ENCODE measurements around the gene AHCYL2.

Gene AHCYL2

GRCh38 chr7:129454249-129454551 lies 229.4 kb downstream of the AHCYL2 start:
- no peak overlapping the region for H3K4me3 ChIP-seq (ENCODE audit: low read depth, low read length)
- no peak for DNase-seq (ENCODE audit: low read depth)
- TF ChIP-seq, protein P1, sequence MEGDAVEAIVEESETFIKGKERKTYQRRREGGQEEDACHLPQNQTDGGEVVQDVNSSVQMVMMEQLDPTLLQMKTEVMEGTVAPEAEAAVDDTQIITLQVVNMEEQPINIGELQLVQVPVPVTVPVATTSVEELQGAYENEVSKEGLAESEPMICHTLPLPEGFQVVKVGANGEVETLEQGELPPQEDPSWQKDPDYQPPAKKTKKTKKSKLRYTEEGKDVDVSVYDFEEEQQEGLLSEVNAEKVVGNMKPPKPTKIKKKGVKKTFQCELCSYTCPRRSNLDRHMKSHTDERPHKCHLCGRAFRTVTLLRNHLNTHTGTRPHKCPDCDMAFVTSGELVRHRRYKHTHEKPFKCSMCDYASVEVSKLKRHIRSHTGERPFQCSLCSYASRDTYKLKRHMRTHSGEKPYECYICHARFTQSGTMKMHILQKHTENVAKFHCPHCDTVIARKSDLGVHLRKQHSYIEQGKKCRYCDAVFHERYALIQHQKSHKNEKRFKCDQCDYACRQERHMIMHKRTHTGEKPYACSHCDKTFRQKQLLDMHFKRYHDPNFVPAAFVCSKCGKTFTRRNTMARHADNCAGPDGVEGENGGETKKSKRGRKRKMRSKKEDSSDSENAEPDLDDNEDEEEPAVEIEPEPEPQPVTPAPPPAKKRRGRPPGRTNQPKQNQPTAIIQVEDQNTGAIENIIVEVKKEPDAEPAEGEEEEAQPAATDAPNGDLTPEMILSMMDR (IDR thresholded peaks at IDR 0.05; ENCODE audit: insufficient read depth, low read depth, low read length, missing control alignments), result no peak

GRCh38 chr7:129456421-129456820 lies 231.6 kb downstream of the AHCYL2 start:
- H3K4me3 ChIP-seq (ENCODE audit: low read depth, low read length), result no peak overlapping the region
- no peak for DNase-seq (ENCODE audit: low read depth)
- TF ChIP-seq, protein P1 (IDR thresholded peaks at IDR 0.05; ENCODE audit: insufficient read depth, low read depth, low read length, missing control alignments), result no peak

GRCh38 chr7:129457101-129457500 lies 232.3 kb downstream of the AHCYL2 start:
- TF ChIP-seq, protein P1 (IDR thresholded peaks at IDR 0.05; ENCODE audit: insufficient read depth, low read depth, low read length, missing control alignments), result no peak
- H3K4me3 ChIP-seq (ENCODE audit: low read depth, low read length), result no peak overlapping the region
- no peak for DNase-seq (ENCODE audit: low read depth)

DNA sequence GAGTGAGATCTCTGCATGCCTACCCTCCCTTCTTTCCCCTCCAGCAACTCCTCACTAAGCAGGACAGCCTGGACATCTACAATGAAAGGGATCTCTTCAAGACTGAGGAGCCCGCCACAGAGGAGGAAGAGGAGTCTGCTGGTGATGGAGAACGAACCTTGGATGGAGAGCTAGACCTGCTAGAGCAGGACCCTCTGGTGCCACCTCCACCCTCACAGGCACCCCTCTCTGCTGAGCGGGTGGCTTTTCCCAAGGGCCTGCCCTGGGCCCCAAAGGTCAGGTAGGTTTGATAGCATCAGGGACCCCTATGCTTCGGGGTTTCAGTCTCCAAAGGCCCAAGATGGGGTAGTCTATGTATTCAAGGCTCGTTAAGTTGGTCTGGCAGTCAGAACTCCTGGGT lies 233.3 kb downstream of the AHCYL2 start:
- no peak overlapping the region for H3K4me3 ChIP-seq (ENCODE audit: low read depth, low read length)
- TF ChIP-seq, protein P1 (IDR thresholded peaks at IDR 0.05; ENCODE audit: insufficient read depth, low read depth, low read length, missing control alignments), result no peak
- no peak for DNase-seq (ENCODE audit: low read depth)

- DNase-seq (ENCODE audit: low read depth), result no peak
- no peak overlapping the region for H3K4me3 ChIP-seq (ENCODE audit: low read depth, low read length)
- TF ChIP-seq, protein P1 (IDR thresholded peaks at IDR 0.05; ENCODE audit: insufficient read depth, low read depth, low read length, missing control alignments), result no peak
Measured at GRCh38 chr7:129461809-129462208, 237.0 kb downstream of the AHCYL2 start.

- no peak overlapping the region for H3K4me3 ChIP-seq (ENCODE audit: low read depth, low read length)
- TF ChIP-seq, protein P1 (IDR thresholded peaks at IDR 0.05; ENCODE audit: insufficient read depth, low read depth, low read length, missing control alignments), result no peak
- no peak for DNase-seq (ENCODE audit: low read depth)
Measured at GRCh38 chr7:129462420-129462819, 237.6 kb downstream of the AHCYL2 start.

DNA sequence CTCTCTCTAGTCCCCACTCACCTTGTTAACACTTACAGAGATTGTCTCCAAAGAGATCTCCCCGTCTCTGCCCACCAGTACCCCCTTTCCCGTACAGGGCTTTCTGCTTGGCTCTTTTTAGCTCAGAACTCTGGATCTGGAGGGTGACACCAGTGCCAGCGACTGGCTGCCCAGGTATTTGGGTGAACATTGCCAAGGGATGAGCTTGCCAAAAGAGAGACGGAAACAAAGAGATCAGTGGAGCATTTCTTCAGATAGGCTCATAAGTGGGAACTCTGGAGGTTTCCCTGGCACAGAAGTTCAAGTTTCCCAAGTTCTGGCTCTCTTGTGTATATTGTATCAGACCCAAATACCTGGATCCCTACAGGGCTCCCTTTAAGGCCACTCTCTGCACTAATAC lies 239.4 kb downstream of the AHCYL2 start:
- no peak for DNase-seq (ENCODE audit: low read depth)
- no peak overlapping the region for H3K4me3 ChIP-seq (ENCODE audit: low read depth, low read length)
- TF ChIP-seq, protein P1 (IDR thresholded peaks at IDR 0.05; ENCODE audit: insufficient read depth, low read depth, low read length, missing control alignments), result no peak

Measured in GM12865 (cell line).